DLD1 (cell line): ENCODE data around the gene SRR.
"Not testable (repeated sequence)": the region's sequence is repeated elsewhere in the genome, so short reads cannot be mapped to it uniquely, and the experiment has no call there.

Source experiments
- in situ Hi-C: cut with HindIII; loops from 2 replicates; pipeline ENCODE4 v1.10.0; 2017; ENCODE audit warnings: low sequenced_read_pairs

Gene SRR

GRCh38 chr17:2303204-2304188 is at the start of gene SRR, which contains the start of gene SMG6:
Gene SRR (plus strand): TSS chr17:2303950. CDS start chr17:2315561, 11,611 bp downstream.
Gene SMG6 (minus strand): TSS chr17:2303785. CDS start chr17:2303720, 65 bp downstream.
- in situ Hi-C loops, result no loop called here

GRCh38 chr17:2258830-2259229 is 44.9 kb upstream of the SRR start:
- in situ Hi-C loops, result not testable (repeated sequence)

GRCh38 chr17:2259769-2260536 is 43.8 kb upstream of the SRR start:
- in situ Hi-C loops, result no loop called here

- in situ Hi-C loops, result no loop called here
Observed at GRCh38 chr17:2262135-2262587, 41.6 kb upstream of the SRR start.

DNA sequence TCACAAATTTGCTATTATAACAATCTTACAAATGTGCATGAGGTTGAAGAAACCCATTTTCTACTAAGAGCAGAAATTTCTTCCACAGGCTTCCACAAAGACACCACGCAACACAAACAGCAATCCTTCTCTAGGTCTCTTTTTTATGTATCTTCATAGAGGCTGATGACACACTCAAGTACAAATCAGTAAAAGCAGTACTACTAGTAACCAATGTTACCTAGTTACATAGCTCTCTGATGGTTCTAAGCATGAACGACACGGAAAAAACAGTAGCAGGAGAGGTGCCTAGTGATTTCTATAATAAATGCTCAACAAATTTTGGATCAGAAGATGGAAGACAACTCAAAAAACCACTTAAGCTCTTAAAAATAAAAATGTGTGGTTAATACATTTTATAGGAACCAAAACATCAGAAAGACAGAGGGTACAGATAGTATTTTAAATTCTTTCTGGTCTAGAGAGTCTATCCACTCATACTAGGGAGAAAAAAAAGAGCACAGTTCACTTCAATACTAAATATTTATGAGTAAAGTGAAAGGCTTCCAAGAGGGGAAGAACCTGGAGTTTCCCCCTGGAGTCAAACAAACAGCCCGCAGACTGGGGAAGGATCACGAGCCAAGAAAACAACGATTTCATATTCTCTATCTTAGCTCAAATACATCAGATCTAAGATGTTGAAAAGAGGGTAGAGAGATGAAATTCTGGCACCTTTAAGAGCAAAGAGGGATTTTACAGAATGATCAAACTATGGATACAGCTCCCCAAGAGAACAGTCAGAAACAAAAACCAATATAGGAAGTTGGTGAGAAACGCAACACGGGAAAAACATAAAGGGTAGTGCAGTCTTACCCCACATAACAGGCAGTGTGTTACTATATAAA is 40.3 kb upstream of the SRR start:
- in situ Hi-C loops, result no loop called here

DNA sequence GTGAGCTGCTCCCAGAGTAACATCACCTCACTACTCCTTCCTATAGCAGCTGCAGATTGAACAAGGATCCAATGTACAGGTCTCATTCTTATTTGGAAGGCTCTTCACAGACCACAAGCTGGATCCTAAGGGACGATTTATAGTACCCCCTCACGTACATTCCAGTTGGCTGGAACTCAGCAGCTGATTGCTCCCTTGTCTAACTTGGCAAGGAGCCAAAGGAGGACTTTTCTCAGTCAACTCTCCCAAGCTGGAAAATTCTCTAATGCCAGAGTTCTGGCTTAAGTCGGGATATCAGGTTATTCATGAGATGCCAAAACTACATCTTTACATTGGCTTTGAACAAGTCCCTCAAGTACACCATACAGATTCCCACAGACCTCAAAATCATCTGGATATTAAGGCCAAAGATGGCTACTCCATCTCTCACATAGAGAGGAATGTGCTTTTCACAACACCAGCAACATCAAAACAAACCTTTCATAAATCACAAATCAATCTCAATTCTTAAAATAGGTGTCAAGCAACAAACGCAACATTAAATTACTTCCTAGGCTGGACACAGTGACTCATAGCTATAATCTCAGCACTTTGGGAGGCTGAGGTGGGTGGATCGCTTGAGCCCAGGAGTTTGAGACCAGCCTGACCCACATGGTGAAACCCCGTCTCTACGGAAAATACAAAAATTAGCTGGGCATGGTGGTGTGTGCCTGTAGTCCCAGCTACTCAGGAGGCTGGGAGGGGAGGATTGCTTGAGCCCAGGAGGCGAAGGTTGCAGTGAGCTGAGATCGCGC is 39.5 kb upstream of the SRR start:
- in situ Hi-C loops, result no loop called here

GRCh38 chr17:2265166-2265565 is 38.6 kb upstream of the SRR start:
- in situ Hi-C loops, result not testable (repeated sequence)

DNA sequence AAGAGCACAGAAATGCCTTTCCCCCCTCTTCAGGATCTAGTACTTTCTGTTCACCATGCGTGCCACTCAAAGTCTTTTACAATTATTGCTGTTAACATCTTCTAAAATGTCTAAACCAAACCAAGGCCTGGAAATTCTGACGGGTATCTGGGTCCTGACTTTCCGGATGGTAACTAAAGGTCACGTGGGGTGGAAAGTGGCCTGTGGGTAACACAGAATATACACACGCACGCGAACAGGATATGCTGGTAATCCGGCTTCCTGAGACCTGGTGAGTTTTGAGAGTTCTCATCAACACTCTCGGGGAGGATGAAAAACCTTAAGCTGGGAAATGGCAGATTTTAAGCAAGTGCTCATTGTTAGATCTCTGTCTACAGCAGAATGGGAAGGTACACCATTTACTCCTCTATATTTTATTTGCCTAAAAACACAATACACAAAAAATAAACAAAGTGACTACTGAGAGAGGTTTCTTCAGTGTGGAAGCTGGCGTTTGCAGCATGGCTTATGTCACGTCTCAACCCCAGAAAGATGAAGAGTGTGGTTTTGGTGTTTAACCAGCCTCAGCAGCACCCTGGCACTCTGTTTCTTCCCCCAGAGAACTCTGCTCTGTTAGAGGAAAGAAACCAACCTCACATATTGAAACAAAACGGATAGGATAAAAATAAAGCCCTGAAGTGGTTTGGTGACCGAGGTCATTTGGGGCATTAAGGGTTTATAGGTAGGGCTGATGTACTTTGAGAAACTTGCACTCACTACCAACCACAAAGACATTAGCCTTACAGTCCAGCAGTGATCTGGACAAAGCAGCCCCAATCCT is 37.5 kb upstream of the SRR start:
- in situ Hi-C loops, result no loop called here

DNA sequence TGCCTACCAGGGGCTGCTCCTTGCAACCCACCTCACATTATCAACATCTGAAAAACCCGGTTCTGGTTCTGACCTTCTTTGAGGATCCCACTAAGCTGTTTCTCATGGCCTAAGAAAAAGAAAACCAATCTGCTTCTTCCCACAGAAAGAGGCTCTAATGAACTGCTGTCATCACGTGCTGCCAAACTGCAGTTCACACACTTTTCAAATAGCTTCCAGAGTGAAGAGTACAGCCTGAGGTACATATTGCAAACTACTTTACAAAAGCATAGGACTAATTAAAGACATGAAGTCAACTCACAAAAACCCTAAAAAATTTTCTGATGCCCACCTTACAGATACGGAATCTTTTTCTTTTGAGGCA is 36.9 kb upstream of the SRR start:
- in situ Hi-C loops, result no loop called here

DNA sequence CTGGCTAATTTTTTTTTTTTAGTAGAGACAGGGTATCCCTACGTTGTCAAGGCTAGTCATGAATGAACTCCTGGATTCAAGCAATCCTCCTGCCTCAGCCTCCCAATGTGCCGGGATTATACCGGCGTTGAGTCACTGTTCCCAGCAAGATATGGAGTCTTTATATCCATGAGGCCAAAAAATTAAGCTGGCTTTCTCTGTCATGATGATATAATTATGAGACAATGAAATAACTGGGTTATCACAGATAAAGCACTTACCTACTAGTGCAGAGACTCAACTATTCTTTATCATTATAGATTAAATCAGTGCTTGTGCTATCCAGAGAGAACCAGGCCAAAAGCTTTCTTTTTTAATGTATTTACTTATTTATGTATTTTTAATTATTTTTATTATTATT is 36.4 kb upstream of the SRR start:
- in situ Hi-C loops, result no loop called here

DNA sequence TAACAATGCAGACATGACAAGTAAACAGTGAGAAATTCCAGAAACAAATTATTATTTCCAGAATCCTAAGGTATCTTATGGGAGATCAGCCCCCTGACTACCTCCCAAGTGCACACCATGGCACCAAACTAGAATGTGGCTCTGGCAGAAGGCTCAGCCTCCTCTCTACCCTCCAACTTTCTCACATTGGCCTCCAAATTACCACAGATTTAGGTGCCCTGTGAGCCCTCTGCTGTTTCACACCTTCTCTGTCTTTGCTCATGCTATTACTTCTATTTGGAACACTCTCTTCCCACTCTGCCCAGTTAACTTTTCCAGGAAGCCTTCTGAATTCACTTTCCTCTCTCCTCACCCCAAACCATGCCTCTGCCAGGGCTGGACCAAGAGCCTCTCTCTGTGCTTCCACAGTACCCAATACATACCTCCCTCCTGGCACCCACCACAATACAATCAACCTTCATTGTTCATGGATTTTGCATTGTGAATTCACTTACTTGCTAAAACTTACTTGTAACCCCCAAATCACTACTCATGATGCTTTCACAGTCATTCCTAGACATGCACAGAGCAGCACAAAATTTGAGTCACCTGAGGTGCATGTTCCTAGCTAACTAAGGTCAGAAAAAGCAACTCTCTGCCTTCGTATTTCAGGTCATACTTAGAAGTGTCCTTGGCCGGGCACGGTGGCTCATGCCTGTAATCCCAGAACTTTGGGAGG is 31.6 kb upstream of the SRR start:
- in situ Hi-C loops, result no loop called here

DNA sequence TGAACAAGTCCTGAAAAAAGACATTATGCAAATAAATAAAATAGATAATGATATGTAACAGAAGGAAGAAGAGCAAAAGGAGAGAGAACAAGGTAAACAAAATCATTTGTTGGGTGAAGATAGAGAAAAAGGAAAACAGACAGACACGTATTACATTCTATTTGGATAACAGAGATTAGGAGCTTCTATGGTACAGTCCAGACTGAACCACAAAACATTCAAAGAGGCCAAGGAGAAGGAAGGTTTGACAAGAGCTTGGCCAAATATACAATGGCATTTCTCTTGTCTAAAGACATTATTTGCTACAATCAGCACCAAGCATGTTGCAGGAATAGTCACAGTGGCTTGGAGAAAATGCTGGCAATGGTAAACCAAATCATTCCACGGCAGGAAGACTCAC is 29.3 kb upstream of the SRR start:
- in situ Hi-C loops, result no loop called here

DNA sequence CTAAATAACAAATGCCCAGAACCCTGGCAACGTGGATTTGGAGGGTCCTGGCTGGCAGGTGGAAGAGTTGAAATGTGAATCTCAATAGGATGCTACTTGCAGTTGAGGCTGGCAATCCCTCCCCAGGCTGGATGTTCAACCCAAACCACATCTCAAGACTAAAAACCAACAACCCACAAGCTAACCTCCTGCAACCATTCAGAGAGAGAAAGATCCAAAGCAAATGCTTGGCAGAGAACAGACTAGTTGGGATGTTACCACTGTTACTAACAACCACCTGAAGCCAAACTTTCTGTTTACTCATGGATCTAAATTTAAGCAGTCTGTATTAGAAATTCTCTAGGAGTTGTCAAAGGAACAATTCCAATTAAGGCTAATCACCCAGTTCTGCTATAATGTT is 28.0 kb upstream of the SRR start:
- in situ Hi-C loops, result no loop called here

DNA sequence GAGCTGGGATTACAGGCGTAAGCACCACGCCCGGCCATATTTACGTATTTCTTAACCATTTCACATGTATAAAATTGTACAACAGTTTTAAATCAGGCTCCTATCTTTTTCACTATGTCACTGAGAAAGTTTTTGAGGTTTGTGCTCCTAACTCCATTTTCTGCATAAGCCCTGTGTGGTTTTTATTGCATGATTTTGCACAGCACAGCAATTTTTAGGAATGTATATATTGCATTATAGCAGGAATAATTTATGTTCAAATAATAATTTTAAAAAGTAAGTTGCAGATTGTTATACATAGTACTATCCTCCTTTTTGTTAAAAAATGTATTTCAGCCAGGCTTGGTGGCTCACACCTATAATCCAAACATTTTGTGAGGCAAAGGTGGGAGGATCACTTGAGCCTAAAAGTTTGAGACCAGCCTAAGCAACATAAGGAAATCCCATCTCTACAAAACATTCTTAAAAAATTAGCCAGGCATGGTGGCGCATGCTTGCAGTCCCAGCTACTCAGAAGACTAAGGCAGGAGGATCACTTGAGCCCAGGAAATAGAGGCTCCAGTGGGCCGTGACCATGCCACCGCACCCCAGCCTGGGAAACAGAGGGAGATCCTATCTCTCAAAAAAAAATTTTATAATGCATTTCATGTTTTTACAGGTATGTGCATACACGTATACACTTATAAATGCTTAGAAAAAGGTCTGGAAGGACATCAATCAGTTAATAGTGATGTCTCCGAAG is 26.1 kb upstream of the SRR start:
- in situ Hi-C loops, result no loop called here

DNA sequence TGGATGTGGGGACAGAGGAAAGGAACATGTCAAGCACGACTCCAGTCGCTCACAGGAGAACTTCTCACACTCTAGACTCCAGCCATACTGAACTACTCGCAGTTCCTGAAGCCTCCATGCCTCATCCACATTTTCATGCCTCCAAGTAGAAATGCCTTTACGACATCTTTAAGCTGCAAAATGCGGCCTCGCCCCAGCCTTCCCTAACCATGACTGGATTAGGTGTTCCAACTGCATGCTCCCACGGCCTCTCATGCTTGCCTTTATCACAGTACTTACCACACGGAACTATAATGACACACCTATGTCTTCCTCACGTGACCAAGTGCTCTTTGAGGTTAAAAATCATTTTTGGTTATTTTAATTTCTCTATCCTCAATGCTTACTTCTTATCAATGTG is 24.0 kb upstream of the SRR start:
- in situ Hi-C loops, result no loop called here

DNA sequence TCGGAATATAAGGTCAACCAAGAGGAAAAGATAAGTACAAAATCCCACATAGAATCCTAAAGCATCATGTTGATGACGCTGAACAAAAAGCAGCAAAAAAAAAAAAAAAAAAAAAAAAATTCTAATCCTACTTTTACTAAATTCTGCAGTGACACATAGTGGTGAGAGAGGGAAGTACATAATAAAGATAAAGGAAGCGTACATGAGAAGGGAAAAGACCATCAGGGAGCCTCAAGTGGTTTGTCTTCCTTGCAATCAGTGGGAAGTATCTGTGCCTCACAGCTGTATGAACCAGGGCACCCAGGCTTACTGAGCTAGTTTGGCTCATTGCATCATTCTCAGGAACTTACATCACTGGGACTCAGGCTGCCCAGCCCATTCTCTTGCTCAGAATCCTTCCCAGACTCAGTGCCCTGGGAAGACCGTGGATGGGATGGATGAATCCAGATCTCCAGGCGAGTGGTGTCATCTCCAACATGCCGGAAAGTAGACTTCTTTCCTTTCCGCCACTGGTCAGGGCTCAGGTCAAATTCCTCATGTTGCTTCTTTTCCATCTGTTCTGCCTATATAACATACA is 21.4 kb upstream of the SRR start:
- in situ Hi-C loops, result no loop called here

- in situ Hi-C loops, result no loop called here
Observed at GRCh38 chr17:2283302-2283701, 20.4 kb upstream of the SRR start.
